HEK293 (cell line): Measurements from ENCODE around the gene TSC22D2.
A peak's percentile ranks its signal among the peaks of the same experiment; 100 is the strongest.

Experiments used
- GLI2 ChIP-seq: fragments of 450-650 bp; formaldehyde crosslinking; IDR thresholded peaks from 2 replicates; pipeline ENCODE4; 2017; ENCODE audit warnings: missing biosample characterization, missing genetic modification characterization, low read depth, borderline replicate concordance
- HOXC10 ChIP-seq: sonication (generic); formaldehyde crosslinking; IDR thresholded peaks from 2 replicates; pipeline ENCODE4 v1.8.1; 2023; ENCODE audit warnings: mild to moderate bottlenecking, missing genetic modification reagents
- KLF10 ChIP-seq: fragments of 450-650 bp; IDR thresholded peaks from 2 replicates; pipeline ENCODE4 v1.5.1; 2018; ENCODE audit warnings: missing biosample characterization, mild to moderate bottlenecking, missing genetic modification characterization
- MZF1 ChIP-seq: fragments of 450-650 bp; formaldehyde crosslinking; IDR thresholded peaks from 2 replicates; pipeline ENCODE4 v1.5.1; 2017; ENCODE audit warnings: missing biosample characterization, missing genetic modification characterization, borderline replicate concordance
- PBX3 ChIP-seq: sonication (generic); formaldehyde crosslinking; IDR thresholded peaks from 2 replicates; pipeline ENCODE4 v1.8.1; 2022; ENCODE audit warnings: mild to moderate bottlenecking, moderate library complexity, missing genetic modification reagents
- SETDB1 ChIP-seq: IDR thresholded peaks from one replicate; pipeline ENCODE4 v1.6.1; 2017; ENCODE audit warnings: mild to moderate bottlenecking, low read length, moderate library complexity, mixed read lengths; ENCODE audit not compliant: insufficient read length
- ZBTB44 ChIP-seq: fragments of 450-650 bp; IDR thresholded peaks from 2 replicates; pipeline ENCODE4 v1.5.1; 2018; ENCODE audit warnings: missing biosample characterization, mild to moderate bottlenecking, missing genetic modification characterization
- ZBTB7A ChIP-seq: fragments of 450-650 bp; formaldehyde crosslinking; IDR thresholded peaks from 2 replicates; pipeline ENCODE4 v1.5.1; 2016; ENCODE audit warnings: low read depth, missing biosample characterization, missing genetic modification characterization
- ZEB2 ChIP-seq: fragments of 450-650 bp; formaldehyde crosslinking; IDR thresholded peaks from 2 replicates; pipeline ENCODE4 v1.5.1; 2016; ENCODE audit warnings: missing biosample characterization, missing genetic modification characterization
- ZIC2 ChIP-seq: fragments of 450-650 bp; formaldehyde crosslinking; IDR thresholded peaks from 2 replicates; pipeline ENCODE4 v1.5.1; 2016; ENCODE audit warnings: missing biosample characterization, missing genetic modification characterization
- ZNF174 ChIP-seq: fragments of 450-650 bp; formaldehyde crosslinking; IDR thresholded peaks from 2 replicates; pipeline ENCODE4 v1.5.0; 2017; ENCODE audit warnings: missing biosample characterization, mild to moderate bottlenecking, missing genetic modification characterization
- ZNF214 ChIP-seq: fragments of 450-650 bp; formaldehyde crosslinking; IDR thresholded peaks from 2 replicates; pipeline ENCODE4 v1.5.1; 2017; ENCODE audit warnings: missing biosample characterization, mild to moderate bottlenecking, missing genetic modification characterization, borderline replicate concordance
- ZNF221 ChIP-seq: fragments of 450-650 bp; formaldehyde crosslinking; IDR thresholded peaks from 2 replicates; pipeline ENCODE4 v1.5.1; 2017; ENCODE audit warnings: missing biosample characterization, missing genetic modification characterization, borderline replicate concordance
- ZNF394 ChIP-seq: fragments of 450-650 bp; formaldehyde crosslinking; IDR thresholded peaks from 2 replicates; pipeline ENCODE4 v1.5.1; 2016; ENCODE audit warnings: missing biosample characterization, missing genetic modification characterization, mild to moderate bottlenecking, moderate library complexity, borderline replicate concordance
- ZNF416 ChIP-seq: fragments of 450-650 bp; formaldehyde crosslinking; IDR thresholded peaks from 2 replicates; pipeline ENCODE4 v1.5.1; 2016; ENCODE audit warnings: missing biosample characterization, missing genetic modification characterization
- ZNF529 ChIP-seq: fragments of 450-650 bp; formaldehyde crosslinking; IDR thresholded peaks from 2 replicates; pipeline ENCODE4 v1.5.1; 2017; ENCODE audit warnings: missing genetic modification characterization, missing biosample characterization; ENCODE audit not compliant: insufficient replicate concordance
- ZNF555 ChIP-seq: fragments of 450-650 bp; formaldehyde crosslinking; conservative IDR thresholded peaks from 2 replicates; pipeline ENCODE4 v1.5.1; 2017; ENCODE audit warnings: missing biosample characterization, mild to moderate bottlenecking, missing genetic modification characterization, inconsistent platforms
- ZNF623 ChIP-seq: fragments of 450-650 bp; formaldehyde crosslinking; IDR thresholded peaks from 2 replicates; pipeline ENCODE4 v1.5.1; 2016; ENCODE audit warnings: missing biosample characterization, missing genetic modification characterization
- ZNF664 ChIP-seq: fragments of 450-650 bp; formaldehyde crosslinking; IDR thresholded peaks from 2 replicates; pipeline ENCODE4 v1.5.1; 2016; ENCODE audit warnings: missing biosample characterization, missing genetic modification characterization
- ZNF670 ChIP-seq: fragments of 450-650 bp; formaldehyde crosslinking; IDR thresholded peaks from 2 replicates; pipeline ENCODE4 v1.5.1; 2016; ENCODE audit warnings: missing biosample characterization, missing genetic modification characterization, low read depth
- ZNF692 ChIP-seq: fragments of 450-650 bp; formaldehyde crosslinking; IDR thresholded peaks from 2 replicates; pipeline ENCODE4 v1.5.1; 2016; ENCODE audit warnings: missing biosample characterization, missing genetic modification characterization
- ZNF785 ChIP-seq: fragments of 450-650 bp; formaldehyde crosslinking; IDR thresholded peaks from 2 replicates; pipeline ENCODE4 v1.5.1; 2016; ENCODE audit warnings: missing biosample characterization, missing genetic modification characterization
- ZSCAN16 ChIP-seq: fragments of 450-650 bp; formaldehyde crosslinking; IDR thresholded peaks from 2 replicates; pipeline ENCODE4 v1.5.1; 2016; ENCODE audit warnings: missing biosample characterization, missing genetic modification characterization
- ZSCAN5A ChIP-seq: fragments of 450-650 bp; formaldehyde crosslinking; IDR thresholded peaks from 2 replicates; pipeline ENCODE4 v1.5.1; 2016; ENCODE audit warnings: missing biosample characterization, missing genetic modification characterization
- TF ChIP-seq, protein P1 (sequence below): fragments of 450-650 bp; formaldehyde crosslinking; IDR thresholded peaks from 2 replicates; pipeline ENCODE4 v1.5.0; 2017; ENCODE audit warnings: missing biosample characterization, missing genetic modification characterization, borderline replicate concordance
- TF ChIP-seq, protein P2 (sequence below): IDR thresholded peaks from 2 replicates; pipeline ENCODE4 v1.6.1; 2011; ENCODE audit warnings: mild to moderate bottlenecking, low read depth, low read length, borderline replicate concordance
- TF ChIP-seq, protein P3 (sequence below): fragments of 450-650 bp; formaldehyde crosslinking; IDR thresholded peaks from 2 replicates; pipeline ENCODE4 v1.5.1; 2016; ENCODE audit warnings: missing biosample characterization, missing genetic modification characterization

The TSC22D2 gene

DNA sequence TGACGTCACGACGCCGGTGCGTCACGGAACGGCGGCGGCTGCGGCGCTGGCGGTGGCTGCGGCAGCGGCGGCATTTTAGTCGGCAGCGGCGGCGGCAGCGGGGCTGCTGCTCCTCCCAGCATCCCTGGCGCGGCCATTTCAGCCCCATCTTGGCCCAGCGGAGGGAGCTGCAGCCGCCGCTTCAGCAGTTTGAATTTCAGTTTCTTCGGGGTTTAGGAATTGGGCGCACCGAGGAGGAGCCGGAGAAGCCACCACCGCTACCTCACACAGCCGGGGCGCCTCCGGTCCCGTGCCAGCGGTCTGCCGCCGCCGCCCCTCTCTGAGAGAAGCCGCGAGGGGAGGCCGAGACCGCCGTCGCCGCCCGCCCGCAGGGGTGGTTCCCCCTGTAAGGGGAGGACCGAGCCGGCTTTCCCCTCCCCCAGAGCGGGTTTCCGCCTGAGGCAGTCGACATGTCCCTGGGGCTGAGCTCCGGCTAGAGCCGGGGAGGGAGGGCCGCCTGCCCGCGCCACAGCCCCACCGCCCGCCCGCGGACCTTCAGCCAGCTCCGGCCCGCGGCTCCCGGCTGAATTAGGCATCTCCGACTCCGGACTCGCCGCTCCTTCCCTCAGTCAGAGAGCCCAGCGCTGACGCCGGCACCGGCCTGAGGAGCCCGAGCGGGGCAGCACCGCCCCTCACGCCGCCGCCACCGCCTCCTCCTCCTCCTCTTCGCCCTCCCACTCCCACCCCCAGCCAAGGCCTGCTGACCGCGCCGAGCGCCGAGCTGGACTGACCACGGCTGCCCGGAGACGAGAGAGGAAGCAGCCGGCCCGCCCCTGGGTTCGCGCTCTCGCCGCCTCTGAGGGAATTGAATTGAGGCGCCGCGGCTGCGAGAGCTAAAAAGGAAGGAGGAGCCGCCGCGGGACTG lies at the start of gene TSC22D2 (continued):
- 0 out of 2 replicates have a peak, but pooled peaks have one; percentile 33 for TF ChIP-seq ZSCAN5A (tag by site-specific recombination)
- TF ChIP-seq ZNF221 (tag by site-specific recombination) = no peak
- TF ChIP-seq KLF10 (tag by site-specific recombination) = peak; percentile 12; the same call in 1 of the 2 replicates
- no peak for TF ChIP-seq SETDB1
- TF ChIP-seq ZNF174 (tag by site-specific recombination) = no peak
- TF ChIP-seq, protein P1, sequence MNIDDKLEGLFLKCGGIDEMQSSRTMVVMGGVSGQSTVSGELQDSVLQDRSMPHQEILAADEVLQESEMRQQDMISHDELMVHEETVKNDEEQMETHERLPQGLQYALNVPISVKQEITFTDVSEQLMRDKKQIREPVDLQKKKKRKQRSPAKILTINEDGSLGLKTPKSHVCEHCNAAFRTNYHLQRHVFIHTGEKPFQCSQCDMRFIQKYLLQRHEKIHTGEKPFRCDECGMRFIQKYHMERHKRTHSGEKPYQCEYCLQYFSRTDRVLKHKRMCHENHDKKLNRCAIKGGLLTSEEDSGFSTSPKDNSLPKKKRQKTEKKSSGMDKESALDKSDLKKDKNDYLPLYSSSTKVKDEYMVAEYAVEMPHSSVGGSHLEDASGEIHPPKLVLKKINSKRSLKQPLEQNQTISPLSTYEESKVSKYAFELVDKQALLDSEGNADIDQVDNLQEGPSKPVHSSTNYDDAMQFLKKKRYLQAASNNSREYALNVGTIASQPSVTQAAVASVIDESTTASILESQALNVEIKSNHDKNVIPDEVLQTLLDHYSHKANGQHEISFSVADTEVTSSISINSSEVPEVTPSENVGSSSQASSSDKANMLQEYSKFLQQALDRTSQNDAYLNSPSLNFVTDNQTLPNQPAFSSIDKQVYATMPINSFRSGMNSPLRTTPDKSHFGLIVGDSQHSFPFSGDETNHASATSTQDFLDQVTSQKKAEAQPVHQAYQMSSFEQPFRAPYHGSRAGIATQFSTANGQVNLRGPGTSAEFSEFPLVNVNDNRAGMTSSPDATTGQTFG = no peak
- TF ChIP-seq ZNF555 (tag by site-specific recombination) = no peak
- no peak for TF ChIP-seq HOXC10
- 0 out of 2 replicates have a peak, but pooled peaks have one; percentile 30 for TF ChIP-seq MZF1 (tag by site-specific recombination)
- no peak for TF ChIP-seq ZNF670 (tag by site-specific recombination)
- TF ChIP-seq, protein P2, sequence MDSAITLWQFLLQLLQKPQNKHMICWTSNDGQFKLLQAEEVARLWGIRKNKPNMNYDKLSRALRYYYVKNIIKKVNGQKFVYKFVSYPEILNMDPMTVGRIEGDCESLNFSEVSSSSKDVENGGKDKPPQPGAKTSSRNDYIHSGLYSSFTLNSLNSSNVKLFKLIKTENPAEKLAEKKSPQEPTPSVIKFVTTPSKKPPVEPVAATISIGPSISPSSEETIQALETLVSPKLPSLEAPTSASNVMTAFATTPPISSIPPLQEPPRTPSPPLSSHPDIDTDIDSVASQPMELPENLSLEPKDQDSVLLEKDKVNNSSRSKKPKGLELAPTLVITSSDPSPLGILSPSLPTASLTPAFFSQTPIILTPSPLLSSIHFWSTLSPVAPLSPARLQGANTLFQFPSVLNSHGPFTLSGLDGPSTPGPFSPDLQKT = no peak
- TF ChIP-seq ZNF692 (tag by site-specific recombination) = peak; percentile 68
- no peak for TF ChIP-seq ZNF785
- no peak for TF ChIP-seq ZNF623
- peak; percentile 95 for TF ChIP-seq ZBTB44
- no peak for TF ChIP-seq ZSCAN16 (tag by site-specific recombination)
- 0 out of 2 replicates have a peak, but pooled peaks have one; percentile 34 for TF ChIP-seq PBX3 (CRISPR knock-in tag)
- no peak for TF ChIP-seq GLI2 (tag by site-specific recombination)
- no peak for TF ChIP-seq ZIC2 (tag by site-specific recombination)
- peak; percentile 94 for TF ChIP-seq ZEB2 (tag by site-specific recombination)
- no peak for TF ChIP-seq ZNF664 (tag by site-specific recombination)
- no peak for TF ChIP-seq ZNF416 (tag by site-specific recombination)
- TF ChIP-seq, protein P3, sequence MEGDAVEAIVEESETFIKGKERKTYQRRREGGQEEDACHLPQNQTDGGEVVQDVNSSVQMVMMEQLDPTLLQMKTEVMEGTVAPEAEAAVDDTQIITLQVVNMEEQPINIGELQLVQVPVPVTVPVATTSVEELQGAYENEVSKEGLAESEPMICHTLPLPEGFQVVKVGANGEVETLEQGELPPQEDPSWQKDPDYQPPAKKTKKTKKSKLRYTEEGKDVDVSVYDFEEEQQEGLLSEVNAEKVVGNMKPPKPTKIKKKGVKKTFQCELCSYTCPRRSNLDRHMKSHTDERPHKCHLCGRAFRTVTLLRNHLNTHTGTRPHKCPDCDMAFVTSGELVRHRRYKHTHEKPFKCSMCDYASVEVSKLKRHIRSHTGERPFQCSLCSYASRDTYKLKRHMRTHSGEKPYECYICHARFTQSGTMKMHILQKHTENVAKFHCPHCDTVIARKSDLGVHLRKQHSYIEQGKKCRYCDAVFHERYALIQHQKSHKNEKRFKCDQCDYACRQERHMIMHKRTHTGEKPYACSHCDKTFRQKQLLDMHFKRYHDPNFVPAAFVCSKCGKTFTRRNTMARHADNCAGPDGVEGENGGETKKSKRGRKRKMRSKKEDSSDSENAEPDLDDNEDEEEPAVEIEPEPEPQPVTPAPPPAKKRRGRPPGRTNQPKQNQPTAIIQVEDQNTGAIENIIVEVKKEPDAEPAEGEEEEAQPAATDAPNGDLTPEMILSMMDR (tag by site-specific recombination) = peak; percentile 62
- no peak for TF ChIP-seq ZBTB7A (tag by site-specific recombination)
- TF ChIP-seq ZNF214 (tag by site-specific recombination) = no peak
- TF ChIP-seq ZNF394 (tag by site-specific recombination) = peak; percentile 59; the same call in 1 of the 2 replicates
- no peak for TF ChIP-seq ZNF529 (tag by site-specific recombination)
